Breast epithelium (tissue), 4 donors: Measurements from ENCODE around the gene LYSMD2. TPM values are rescaled to one million over a fixed set of nuclear protein-coding genes. Genes with fewer than 3 reads are reported as not detected.

Experiments
- DNase-seq, 2 donors: peaks; one replicate each; pipeline ENCODE4 v3.0.0-alpha.2; 2019; ENCODE audit warnings: low spot score in 2 of 2
- H3K27ac ChIP-seq, 2 donors: fragments of 200-600 bp; sonication (generic) in 1 of 2; one replicate each; pipeline ENCODE4 v1.5.1; 2016 to 2019; ENCODE audit warnings: mild to moderate bottlenecking in 1 of 2
- H3K27me3 ChIP-seq, 2 donors: fragments of 200-600 bp; sonication (generic) in 1 of 2; one replicate each; pipeline versions ENCODE4 v1.5.1 to v1.6.0; 2017 to 2019; ENCODE audit warnings: control low read depth in 1 of 2, mild to moderate bottlenecking in 1 of 2
- H3K36me3 ChIP-seq: fragments of 200-600 bp; one replicate; pipeline ENCODE4 v1.5.1; 2019
- H3K4me1 ChIP-seq, 2 donors: fragments of 200-600 bp; sonication (generic); one replicate each; pipeline ENCODE4 v1.5.1; 2016 to 2019; ENCODE audit warnings: control low read depth in 1 of 2
- H3K4me3 ChIP-seq, 3 donors: fragments of 200-600 bp; sonication (generic); 1 replicate in 2 of 3; 2 replicates in 1 of 3; pipeline ENCODE4 v1.5.1; 2016 to 2019; ENCODE audit warnings: mild to moderate bottlenecking in 3 of 3, moderate library complexity in 2 of 3
- H3K9me3 ChIP-seq, 2 donors: fragments of 200-600 bp; sonication (generic) in 1 of 2; one replicate each; pipeline ENCODE4 v1.5.1; 2016 to 2019; ENCODE audit warnings: control low read depth in 1 of 2
- CTCF ChIP-seq, 3 donors: fragments of 450-650 bp; IDR thresholded peaks; one replicate each; pipeline ENCODE4 v1.5.1; 2016 to 2017; ENCODE audit warnings: antibody characterized with exemption in 3 of 3, mild to moderate bottlenecking in 3 of 3, moderate library complexity in 3 of 3
- POLR2A ChIP-seq: fragments of 450-650 bp; IDR thresholded peaks from one replicate; pipeline ENCODE4 v1.6.1; 2016; ENCODE audit warnings: antibody characterized with exemption, mild to moderate bottlenecking, moderate library complexity
- POLR2AphosphoS5 ChIP-seq, 3 donors: sonication (generic); formaldehyde crosslinking; IDR thresholded peaks; one replicate each; pipeline ENCODE4 v1.6.1; 2017; ENCODE audit warnings: antibody characterized with exemption in 3 of 3
- intact Hi-C: fragments of 100-400 bp; cut with DNase I; formaldehyde crosslinking; loops from one replicate; pipeline ENCODE4 v1.15.1; 2023; ENCODE audit warnings: low total_unique reads
- total RNA-seq, 3 donors: library from RNA; depleted of rRNA; stranded (reverse); fragments of >200 nt; gene quantifications; one replicate each; pipeline ENCODE4 v1.1.0, GENCODE V29; 2016

Gene LYSMD2
- total RNA-seq, 3 donors from 2014 or later = 5.0 to 18.7 (median 15.8) TPM

- H3K4me1 ChIP-seq = no peaks in the 10 kb centered on the region
- peaks cover 0 to 5% of the 10 kb centered on the region in 2 donors for H3K27me3 ChIP-seq
- no peak overlapping the region for H3K4me3 ChIP-seq
- intact Hi-C loops = no loop called here
- H3K36me3 ChIP-seq = no peaks in the 10 kb centered on the region
- no peak for DNase-seq
- H3K27ac ChIP-seq = no peak overlapping the region
- H3K9me3 ChIP-seq = no peaks in the 10 kb centered on the region
- TF ChIP-seq POLR2AphosphoS5 (IDR thresholded peaks at IDR 0.05) (no peak), CTCF (IDR thresholded peaks at IDR 0.05) (no peak), POLR2A (no peak)
Observed at GRCh38 chr15:51675234-51675633, 62.2 kb downstream of the LYSMD2 start.

Other genes with a start within 250 kb of the LYSMD2 start
- gene DMXL2, start 114.9 kb downstream of the LYSMD2 start, total RNA-seq = 10 to 100 TPM; 28.5 to 73.9 (median 36.4) TPM
- under 1 TPM in 1 of 3 donors, not detected in 2; 0.33 TPM for gene SCG3, start 56.2 kb downstream of the LYSMD2 start, total RNA-seq
- gene TMOD2, start 13.9 kb upstream of the LYSMD2 start, total RNA-seq = 10 to 100 TPM in 2 of 3 donors, 1 to 10 TPM in 1; 8.6 to 16.8 (median 11.5) TPM
- gene TMOD3, start 92.0 kb upstream of the LYSMD2 start, total RNA-seq = 10 to 100 TPM; 24.9 to 31.4 (median 27.5) TPM
- gene LEO1, start 234.1 kb upstream of the LYSMD2 start, total RNA-seq = 10 to 100 TPM; 12.8 to 25.5 (median 23.3) TPM